ENCODE results near the gene UBXN6. TPM values are rescaled to one million over a fixed set of nuclear protein-coding genes. Genes with fewer than 3 reads are reported as not detected.

UBXN6 gene
- total RNA-seq, 1 donor from 2014 or later, result 63.6 TPM

- H3K27ac Mint-ChIP-seq (ENCODE audit: unreplicated experiment), result no peak overlapping the region
- H4K20me1 ChIP-seq (ENCODE audit: insufficient read depth, low read length), result peaks cover 9% of the 10 kb centered on the region
- no peak overlapping the region for H3K4me3 ChIP-seq (ENCODE audit: insufficient read depth, low read depth, low read length)
- H3K9me3 ChIP-seq (ENCODE audit: insufficient read depth, low read depth, low read length), result no peaks in the 10 kb centered on the region
- no peak overlapping the region for H3K4me2 ChIP-seq (ENCODE audit: low read length)
- FAIRE-seq (no peak), DNase-seq (ENCODE audit: low read depth) (no peak)
- TF ChIP-seq EZH2 (IDR thresholded peaks at IDR 0.05; ENCODE audit: insufficient read depth, low read length), result no peak
- TF ChIP-seq, protein P1, sequence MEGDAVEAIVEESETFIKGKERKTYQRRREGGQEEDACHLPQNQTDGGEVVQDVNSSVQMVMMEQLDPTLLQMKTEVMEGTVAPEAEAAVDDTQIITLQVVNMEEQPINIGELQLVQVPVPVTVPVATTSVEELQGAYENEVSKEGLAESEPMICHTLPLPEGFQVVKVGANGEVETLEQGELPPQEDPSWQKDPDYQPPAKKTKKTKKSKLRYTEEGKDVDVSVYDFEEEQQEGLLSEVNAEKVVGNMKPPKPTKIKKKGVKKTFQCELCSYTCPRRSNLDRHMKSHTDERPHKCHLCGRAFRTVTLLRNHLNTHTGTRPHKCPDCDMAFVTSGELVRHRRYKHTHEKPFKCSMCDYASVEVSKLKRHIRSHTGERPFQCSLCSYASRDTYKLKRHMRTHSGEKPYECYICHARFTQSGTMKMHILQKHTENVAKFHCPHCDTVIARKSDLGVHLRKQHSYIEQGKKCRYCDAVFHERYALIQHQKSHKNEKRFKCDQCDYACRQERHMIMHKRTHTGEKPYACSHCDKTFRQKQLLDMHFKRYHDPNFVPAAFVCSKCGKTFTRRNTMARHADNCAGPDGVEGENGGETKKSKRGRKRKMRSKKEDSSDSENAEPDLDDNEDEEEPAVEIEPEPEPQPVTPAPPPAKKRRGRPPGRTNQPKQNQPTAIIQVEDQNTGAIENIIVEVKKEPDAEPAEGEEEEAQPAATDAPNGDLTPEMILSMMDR (IDR thresholded peaks at IDR 0.05; ENCODE audit: insufficient read depth, low read depth, low read length), result no peak
- H3K27me3 Mint-ChIP-seq (ENCODE audit: low read depth, unreplicated experiment), result no peaks in the 10 kb centered on the region
- H3K36me3 ChIP-seq (ENCODE audit: insufficient read depth, low read length), result peaks cover 11% of the 10 kb centered on the region
- H3K9me3 Mint-ChIP-seq (ENCODE audit: unreplicated experiment), result no peaks in the 10 kb centered on the region
- H3K9ac ChIP-seq (ENCODE audit: low read length), result no peak overlapping the region
- no peak overlapping the region for H3K27ac ChIP-seq (ENCODE audit: low read depth, low read length)
- no peak overlapping the region for H2AFZ ChIP-seq (ENCODE audit: low read depth, low read length)
- no peaks in the 10 kb centered on the region for H3K4me1 Mint-ChIP-seq (ENCODE audit: low read depth, unreplicated experiment)
- no peaks in the 10 kb centered on the region for H3K4me1 ChIP-seq (ENCODE audit: insufficient read depth, low read length)
- H3K79me2 ChIP-seq (ENCODE audit: insufficient read depth, low read length), result peaks cover 12% of the 10 kb centered on the region
- H3K27me3 ChIP-seq (ENCODE audit: insufficient read depth, low read length), result no peaks in the 10 kb centered on the region
- peaks cover 14% of the 10 kb centered on the region for H3K36me3 Mint-ChIP-seq (ENCODE audit: low read depth, unreplicated experiment)
- peak overlapping the region; percentile 34 for H3K4me3 Mint-ChIP-seq (ENCODE audit: unreplicated experiment)
Observed at GRCh38 chr19:4487572-4487971, 30.0 kb upstream of the UBXN6 start.

GRCh38 chr19:4483385-4483784 is 25.8 kb upstream of the UBXN6 start:
- DNase-seq (ENCODE audit: low read depth), result no peak
- Mint-ChIP-seq H3K4me3 (ENCODE audit: unreplicated experiment) (no peak overlapping the region), H3K4me1 (ENCODE audit: low read depth, unreplicated experiment) (no peaks in the 10 kb centered on the region), H3K27ac (ENCODE audit: unreplicated experiment) (no peak overlapping the region), H3K36me3 (ENCODE audit: low read depth, unreplicated experiment) (peaks cover 10% of the 10 kb centered on the region), H3K27me3 (ENCODE audit: low read depth, unreplicated experiment) (no peaks in the 10 kb centered on the region), H3K9me3 (ENCODE audit: unreplicated experiment) (no peaks in the 10 kb centered on the region)
- Histone ChIP-seq H3K36me3 (ENCODE audit: insufficient read depth, low read length) (no peaks in the 10 kb centered on the region), H3K79me2 (ENCODE audit: insufficient read depth, low read length) (peaks cover 5% of the 10 kb centered on the region), H3K27ac (ENCODE audit: low read depth, low read length) (no peak overlapping the region), H3K4me3 (ENCODE audit: insufficient read depth, low read depth, low read length) (no peak overlapping the region), H3K4me2 (ENCODE audit: low read length) (no peak overlapping the region), H3K9ac (ENCODE audit: low read length) (no peak overlapping the region), H3K27me3 (ENCODE audit: insufficient read depth, low read length) (no peaks in the 10 kb centered on the region), H2AFZ (ENCODE audit: low read depth, low read length) (no peak overlapping the region), H3K4me1 (ENCODE audit: insufficient read depth, low read length) (no peaks in the 10 kb centered on the region), H3K9me3 (ENCODE audit: insufficient read depth, low read depth, low read length) (no peaks in the 10 kb centered on the region), H4K20me1 (ENCODE audit: insufficient read depth, low read length) (peaks cover 7% of the 10 kb centered on the region)
- TF ChIP-seq, protein P1 (IDR thresholded peaks at IDR 0.05; ENCODE audit: insufficient read depth, low read depth, low read length), result no peak
- no peak for TF ChIP-seq EZH2 (IDR thresholded peaks at IDR 0.05; ENCODE audit: insufficient read depth, low read length)
- FAIRE-seq, result no peak

- Histone ChIP-seq H3K4me2 (ENCODE audit: low read length) (no peak overlapping the region), H3K27me3 (ENCODE audit: insufficient read depth, low read length) (no peaks in the 10 kb centered on the region), H3K9me3 (ENCODE audit: insufficient read depth, low read depth, low read length) (no peaks in the 10 kb centered on the region), H3K4me1 (ENCODE audit: insufficient read depth, low read length) (no peaks in the 10 kb centered on the region), H3K4me3 (ENCODE audit: insufficient read depth, low read depth, low read length) (no peak overlapping the region), H2AFZ (ENCODE audit: low read depth, low read length) (no peak overlapping the region), H3K27ac (ENCODE audit: low read depth, low read length) (no peak overlapping the region), H3K36me3 (ENCODE audit: insufficient read depth, low read length) (no peaks in the 10 kb centered on the region), H3K9ac (ENCODE audit: low read length) (no peak overlapping the region), H4K20me1 (ENCODE audit: insufficient read depth, low read length) (peaks cover 7% of the 10 kb centered on the region), H3K79me2 (ENCODE audit: insufficient read depth, low read length) (peaks cover 5% of the 10 kb centered on the region)
- DNase-seq (ENCODE audit: low read depth) (no peak), FAIRE-seq (no peak)
- Mint-ChIP-seq H3K27me3 (ENCODE audit: low read depth, unreplicated experiment) (no peaks in the 10 kb centered on the region), H3K4me3 (ENCODE audit: unreplicated experiment) (no peak overlapping the region), H3K36me3 (ENCODE audit: low read depth, unreplicated experiment) (peaks cover 10% of the 10 kb centered on the region), H3K27ac (ENCODE audit: unreplicated experiment) (no peak overlapping the region), H3K9me3 (ENCODE audit: unreplicated experiment) (no peaks in the 10 kb centered on the region), H3K4me1 (ENCODE audit: low read depth, unreplicated experiment) (no peaks in the 10 kb centered on the region)
- TF ChIP-seq, protein P1 (IDR thresholded peaks at IDR 0.05; ENCODE audit: insufficient read depth, low read depth, low read length), result no peak
- no peak for TF ChIP-seq EZH2 (IDR thresholded peaks at IDR 0.05; ENCODE audit: insufficient read depth, low read length)
Observed at GRCh38 chr19:4482721-4483364, 25.2 kb upstream of the UBXN6 start.
